Breast epithelium (tissue), 4 donors: ENCODE data around the gene CLRN1. TPM values are rescaled to one million over a fixed set of nuclear protein-coding genes. Genes with fewer than 3 reads are reported as not detected.

Experiments used
- DNase-seq, 2 donors: peaks; one replicate each; pipeline ENCODE4 v3.0.0-alpha.2; 2019; ENCODE audit warnings: low spot score in 2 of 2
- H3K27ac ChIP-seq, 2 donors: fragments of 200-600 bp; sonication (generic) in 1 of 2; one replicate each; pipeline ENCODE4 v1.5.1; 2016 to 2019; ENCODE audit warnings: mild to moderate bottlenecking in 1 of 2
- H3K27me3 ChIP-seq, 2 donors: fragments of 200-600 bp; sonication (generic) in 1 of 2; one replicate each; pipeline versions ENCODE4 v1.5.1 to v1.6.0; 2017 to 2019; ENCODE audit warnings: control low read depth in 1 of 2, mild to moderate bottlenecking in 1 of 2
- H3K36me3 ChIP-seq: fragments of 200-600 bp; one replicate; pipeline ENCODE4 v1.5.1; 2019
- H3K4me1 ChIP-seq, 2 donors: fragments of 200-600 bp; sonication (generic); one replicate each; pipeline ENCODE4 v1.5.1; 2016 to 2019; ENCODE audit warnings: control low read depth in 1 of 2
- H3K4me3 ChIP-seq, 3 donors: fragments of 200-600 bp; sonication (generic); 1 replicate in 2 of 3; 2 replicates in 1 of 3; pipeline ENCODE4 v1.5.1; 2016 to 2019; ENCODE audit warnings: mild to moderate bottlenecking in 3 of 3, moderate library complexity in 2 of 3
- H3K9me3 ChIP-seq, 2 donors: fragments of 200-600 bp; sonication (generic) in 1 of 2; one replicate each; pipeline ENCODE4 v1.5.1; 2016 to 2019; ENCODE audit warnings: control low read depth in 1 of 2
- POLR2A ChIP-seq: fragments of 450-650 bp; IDR thresholded peaks from one replicate; pipeline ENCODE4 v1.6.1; 2016; ENCODE audit warnings: antibody characterized with exemption, mild to moderate bottlenecking, moderate library complexity
- POLR2AphosphoS5 ChIP-seq, 3 donors: sonication (generic); formaldehyde crosslinking; IDR thresholded peaks; one replicate each; pipeline ENCODE4 v1.6.1; 2017; ENCODE audit warnings: antibody characterized with exemption in 3 of 3
- intact Hi-C: fragments of 100-400 bp; cut with DNase I; formaldehyde crosslinking; loops from one replicate; pipeline ENCODE4 v1.15.1; 2023; ENCODE audit warnings: low total_unique reads
- total RNA-seq, 3 donors: library from RNA; depleted of rRNA; stranded (reverse); fragments of >200 nt; gene quantifications; one replicate each; pipeline ENCODE4 v1.1.0, GENCODE V29; 2016
- TF ChIP-seq, protein P1 (sequence below), 3 donors: fragments of 450-650 bp; IDR thresholded peaks; one replicate each; pipeline ENCODE4 v1.5.1; 2016 to 2017; ENCODE audit warnings: antibody characterized with exemption in 3 of 3, mild to moderate bottlenecking in 3 of 3, moderate library complexity in 3 of 3

Gene CLRN1
- total RNA-seq, 3 donors from 2014 or later, result not detected

DNA sequence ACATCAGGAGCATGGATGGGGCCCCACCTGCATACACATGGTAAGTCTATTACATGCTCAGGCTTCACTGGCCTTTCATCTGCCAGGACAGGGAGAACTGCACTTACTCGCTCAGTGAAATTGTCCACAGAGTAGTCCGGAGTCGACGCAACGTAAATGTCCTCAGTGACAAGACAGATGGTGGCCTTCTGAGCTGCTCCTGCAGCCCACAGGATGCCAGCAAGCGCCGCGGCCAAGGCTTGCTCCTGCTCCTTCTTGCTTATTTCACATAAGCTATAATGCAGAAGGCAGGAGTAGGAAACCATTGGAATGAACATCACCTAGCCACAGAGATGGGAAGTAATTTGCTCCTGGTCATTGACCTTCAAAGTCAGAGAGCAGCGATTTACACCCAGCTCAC is 81.7 kb downstream of the CLRN1 start:
- no peaks in the 10 kb centered on the region for H3K9me3 ChIP-seq
- no peak overlapping the region for H3K27ac ChIP-seq
- no peak overlapping the region for H3K4me3 ChIP-seq
- no peaks in the 10 kb centered on the region for H3K4me1 ChIP-seq
- intact Hi-C loops, result no loop called here
- no peaks in the 10 kb centered on the region for H3K36me3 ChIP-seq
- TF ChIP-seq, protein P1, sequence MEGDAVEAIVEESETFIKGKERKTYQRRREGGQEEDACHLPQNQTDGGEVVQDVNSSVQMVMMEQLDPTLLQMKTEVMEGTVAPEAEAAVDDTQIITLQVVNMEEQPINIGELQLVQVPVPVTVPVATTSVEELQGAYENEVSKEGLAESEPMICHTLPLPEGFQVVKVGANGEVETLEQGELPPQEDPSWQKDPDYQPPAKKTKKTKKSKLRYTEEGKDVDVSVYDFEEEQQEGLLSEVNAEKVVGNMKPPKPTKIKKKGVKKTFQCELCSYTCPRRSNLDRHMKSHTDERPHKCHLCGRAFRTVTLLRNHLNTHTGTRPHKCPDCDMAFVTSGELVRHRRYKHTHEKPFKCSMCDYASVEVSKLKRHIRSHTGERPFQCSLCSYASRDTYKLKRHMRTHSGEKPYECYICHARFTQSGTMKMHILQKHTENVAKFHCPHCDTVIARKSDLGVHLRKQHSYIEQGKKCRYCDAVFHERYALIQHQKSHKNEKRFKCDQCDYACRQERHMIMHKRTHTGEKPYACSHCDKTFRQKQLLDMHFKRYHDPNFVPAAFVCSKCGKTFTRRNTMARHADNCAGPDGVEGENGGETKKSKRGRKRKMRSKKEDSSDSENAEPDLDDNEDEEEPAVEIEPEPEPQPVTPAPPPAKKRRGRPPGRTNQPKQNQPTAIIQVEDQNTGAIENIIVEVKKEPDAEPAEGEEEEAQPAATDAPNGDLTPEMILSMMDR (IDR thresholded peaks at IDR 0.05), result no peak
- TF ChIP-seq POLR2A, result no peak
- TF ChIP-seq POLR2AphosphoS5 (IDR thresholded peaks at IDR 0.05), result no peak
- H3K27me3 ChIP-seq, result no peaks in the 10 kb centered on the region
- DNase-seq, result no peak

DNA sequence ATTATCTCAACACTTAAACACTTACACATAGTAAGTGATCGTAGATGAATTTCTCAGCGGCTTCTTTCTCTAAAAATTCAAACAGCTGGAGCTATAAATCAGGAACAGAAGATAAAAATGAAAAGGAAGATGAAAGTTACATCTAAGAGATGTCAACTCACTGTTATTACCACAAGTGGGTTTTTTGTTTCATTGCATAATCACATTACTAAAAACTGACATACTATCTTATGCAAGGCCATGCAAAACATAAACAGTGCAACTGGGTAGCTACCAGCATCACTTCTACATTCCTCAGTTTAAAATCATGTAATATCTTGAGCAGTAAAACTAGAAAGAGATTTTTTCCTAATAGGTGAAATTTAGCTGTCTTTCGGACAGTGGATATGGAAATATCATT is 82.2 kb downstream of the CLRN1 start:
- intact Hi-C loops, result no loop called here
- H3K4me1 ChIP-seq, result no peaks in the 10 kb centered on the region
- no peaks in the 10 kb centered on the region for H3K27me3 ChIP-seq
- no peaks in the 10 kb centered on the region for H3K9me3 ChIP-seq
- DNase-seq, result no peak
- no peak overlapping the region for H3K4me3 ChIP-seq
- H3K27ac ChIP-seq, result no peak overlapping the region
- H3K36me3 ChIP-seq, result no peaks in the 10 kb centered on the region
- TF ChIP-seq, protein P1 (IDR thresholded peaks at IDR 0.05), result no peak

GRCh38 chr3:150889106-150889505 is 83.4 kb downstream of the CLRN1 start:
- H3K27ac ChIP-seq, result no peak overlapping the region
- DNase-seq, result no peak
- H3K4me1 ChIP-seq, result no peaks in the 10 kb centered on the region
- H3K9me3 ChIP-seq, result no peaks in the 10 kb centered on the region
- intact Hi-C loops, result no loop called here
- no peaks in the 10 kb centered on the region for H3K36me3 ChIP-seq
- peaks cover 0 to 4% of the 10 kb centered on the region in 2 donors for H3K27me3 ChIP-seq
- TF ChIP-seq POLR2AphosphoS5 (IDR thresholded peaks at IDR 0.05) (no peak), POLR2A (no peak)
- TF ChIP-seq, protein P1 (IDR thresholded peaks at IDR 0.05), result no peak
- H3K4me3 ChIP-seq, result no peak overlapping the region

DNA sequence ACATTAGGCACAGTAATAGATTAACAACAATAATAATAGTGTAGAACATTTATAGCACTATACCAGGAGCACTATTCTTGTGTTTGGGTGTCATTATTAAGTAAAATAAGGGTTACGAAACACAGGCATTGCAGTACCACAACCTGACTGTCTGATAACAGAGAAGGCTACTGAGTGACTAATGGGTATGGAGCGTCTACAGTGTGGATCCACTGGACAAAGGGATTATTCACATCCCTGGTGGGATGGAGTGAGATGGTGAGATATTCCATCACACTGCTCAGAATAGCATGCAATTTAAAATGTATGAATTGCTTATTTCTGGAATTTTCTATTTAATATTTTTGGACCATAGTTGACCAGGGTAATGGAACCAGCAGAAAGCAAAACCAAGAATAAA is 85.5 kb downstream of the CLRN1 start:
- Histone ChIP-seq H3K36me3 (no peaks in the 10 kb centered on the region), H3K27me3 (peaks cover 0 to 4% of the 10 kb centered on the region in 2 donors), H3K27ac (no peak overlapping the region), H3K9me3 (no peaks in the 10 kb centered on the region), H3K4me3 (no peak overlapping the region), H3K4me1 (no peaks in the 10 kb centered on the region)
- intact Hi-C loops, result no loop called here
- no peak for TF ChIP-seq POLR2AphosphoS5 (IDR thresholded peaks at IDR 0.05)
- TF ChIP-seq POLR2A, result no peak
- TF ChIP-seq, protein P1 (IDR thresholded peaks at IDR 0.05), result no peak
- no peak for DNase-seq

DNA sequence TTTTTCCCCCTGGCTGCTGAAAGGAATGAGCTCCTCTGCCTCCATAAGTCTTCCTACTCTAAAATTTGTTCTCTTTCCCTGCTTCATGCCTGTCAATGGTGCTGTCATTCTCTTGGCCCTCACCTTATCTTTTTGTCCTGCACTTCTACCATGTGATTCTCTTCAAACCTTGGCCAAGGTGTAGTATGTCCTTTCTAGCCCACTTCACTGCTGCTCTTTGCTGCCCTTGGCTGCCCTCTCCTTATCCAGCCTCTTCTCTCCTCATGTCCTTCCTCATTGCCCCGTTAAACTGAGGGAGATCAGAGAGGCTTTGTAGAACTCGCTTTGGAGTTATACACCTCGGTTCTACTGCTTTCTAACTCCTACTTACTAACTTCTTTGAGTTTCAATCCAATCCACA is 87.0 kb downstream of the CLRN1 start:
- intact Hi-C loops, result no loop called here

More for the DNA sequence above, 87.0 kb downstream of the CLRN1 start:
- Histone ChIP-seq H3K4me3 (no peak overlapping the region), H3K9me3 (no peaks in the 10 kb centered on the region), H3K36me3 (no peaks in the 10 kb centered on the region), H3K27ac (no peak overlapping the region), H3K4me1 (no peaks in the 10 kb centered on the region), H3K27me3 (peaks cover 0 to 4% of the 10 kb centered on the region in 2 donors)
- TF ChIP-seq POLR2AphosphoS5 (IDR thresholded peaks at IDR 0.05) (no peak), POLR2A (no peak)
- TF ChIP-seq, protein P1 (IDR thresholded peaks at IDR 0.05), result no peak
- DNase-seq, result no peak
